HL-60 (cell line): ENCODE data around the gene RNF151.

Source experiments
- POLR2AphosphoS5 ChIP-seq: IDR thresholded peaks from 2 replicates; pipeline ENCODE4 v1.6.1; 2012; ENCODE audit warnings: low read depth
- TF ChIP-seq, protein P1 (sequence below): IDR thresholded peaks from one replicate; pipeline ENCODE4 v1.5.1; 2011; ENCODE audit warnings: low read length, control low read depth, inconsistent platforms; ENCODE audit not compliant: insufficient read depth

- TF ChIP-seq POLR2AphosphoS5: no peak
- TF ChIP-seq, protein P1, sequence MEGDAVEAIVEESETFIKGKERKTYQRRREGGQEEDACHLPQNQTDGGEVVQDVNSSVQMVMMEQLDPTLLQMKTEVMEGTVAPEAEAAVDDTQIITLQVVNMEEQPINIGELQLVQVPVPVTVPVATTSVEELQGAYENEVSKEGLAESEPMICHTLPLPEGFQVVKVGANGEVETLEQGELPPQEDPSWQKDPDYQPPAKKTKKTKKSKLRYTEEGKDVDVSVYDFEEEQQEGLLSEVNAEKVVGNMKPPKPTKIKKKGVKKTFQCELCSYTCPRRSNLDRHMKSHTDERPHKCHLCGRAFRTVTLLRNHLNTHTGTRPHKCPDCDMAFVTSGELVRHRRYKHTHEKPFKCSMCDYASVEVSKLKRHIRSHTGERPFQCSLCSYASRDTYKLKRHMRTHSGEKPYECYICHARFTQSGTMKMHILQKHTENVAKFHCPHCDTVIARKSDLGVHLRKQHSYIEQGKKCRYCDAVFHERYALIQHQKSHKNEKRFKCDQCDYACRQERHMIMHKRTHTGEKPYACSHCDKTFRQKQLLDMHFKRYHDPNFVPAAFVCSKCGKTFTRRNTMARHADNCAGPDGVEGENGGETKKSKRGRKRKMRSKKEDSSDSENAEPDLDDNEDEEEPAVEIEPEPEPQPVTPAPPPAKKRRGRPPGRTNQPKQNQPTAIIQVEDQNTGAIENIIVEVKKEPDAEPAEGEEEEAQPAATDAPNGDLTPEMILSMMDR: no peak
Measured at GRCh38 chr16:2007081-2007836, 40.6 kb downstream of the RNF151 start.
